D341Med (cell line): ENCODE measurements around the gene APP.
"Not testable (repeated sequence)": the region's sequence is repeated elsewhere in the genome, so short reads cannot be mapped to it uniquely, and the experiment has no call there.

ENCODE experiments used
- DNase-seq: peaks from one replicate; pipeline ENCODE4 v3.0.0; 2012; ENCODE audit warnings: low spot score

Gene APP

GRCh38 chr21:26067836-26068594 is 102.6 kb downstream of the APP start:
- no peak for DNase-seq

- DNase-seq: no peak
Observed at GRCh38 chr21:26064506-26064905, 106.1 kb downstream of the APP start.

GRCh38 chr21:26061437-26061836 is 109.1 kb downstream of the APP start:
- DNase-seq: no peak

- DNase-seq: no peak
Observed at GRCh38 chr21:26060335-26061115, 110.0 kb downstream of the APP start.

- no peak for DNase-seq
Observed at GRCh38 chr21:26057477-26058170, 112.9 kb downstream of the APP start.

GRCh38 chr21:26055841-26056264 is 114.7 kb downstream of the APP start:
- no peak for DNase-seq

GRCh38 chr21:26055010-26055409 is 115.6 kb downstream of the APP start:
- peak; percentile 44 for DNase-seq

- DNase-seq: no peak
Observed at GRCh38 chr21:26052057-26052456, 118.5 kb downstream of the APP start.

GRCh38 chr21:26050857-26051256 is 119.7 kb downstream of the APP start:
- no peak for DNase-seq

GRCh38 chr21:26049803-26050202 is 120.8 kb downstream of the APP start:
- DNase-seq: no peak

- DNase-seq: no peak
Observed at GRCh38 chr21:26047279-26047967, 123.1 kb downstream of the APP start.

GRCh38 chr21:26043891-26044290 is 126.7 kb downstream of the APP start:
- DNase-seq: no peak

GRCh38 chr21:26042181-26042876 is 128.2 kb downstream of the APP start:
- no peak for DNase-seq

GRCh38 chr21:26041431-26042180 is 129.0 kb downstream of the APP start:
- no peak for DNase-seq

GRCh38 chr21:26036916-26037315 is 133.7 kb downstream of the APP start:
- no peak for DNase-seq

- DNase-seq: no peak
Observed at GRCh38 chr21:26032263-26032662, 138.3 kb downstream of the APP start.

GRCh38 chr21:26028183-26028582 is 142.4 kb downstream of the APP start:
- no peak for DNase-seq

- no peak for DNase-seq
Observed at GRCh38 chr21:26027696-26028095, 142.9 kb downstream of the APP start.

GRCh38 chr21:26025536-26026512 is 144.7 kb downstream of the APP start:
- DNase-seq: no peak

GRCh38 chr21:26023406-26023805 is 147.2 kb downstream of the APP start:
- DNase-seq: not testable (repeated sequence)
